ENCODE data around the gene OR6Y1. TPM values are rescaled to one million over a fixed set of nuclear protein-coding genes. Genes with fewer than 3 reads are reported as not detected.

OR6Y1 gene
- total RNA-seq, 1 experiment from 2014 or later, result not detected

GRCh38 chr1:158579733-158580132 is 25.5 kb upstream of the OR6Y1 start, which contains the start of gene OR10X1:
OR10X1 (minus strand) TSS chr1:158579899; CDS start chr1:158579899, 0 bp downstream.
- intact Hi-C loops (cut with micrococcal nuclease; ENCODE audit: unreplicated experiment), result no loop called here
- Mint-ChIP-seq H3K9me3 (ENCODE audit: low read depth, unreplicated experiment) (no peaks in the 10 kb centered on the region), H3K36me3 (ENCODE audit: insufficient read depth, unreplicated experiment) (no peaks in the 10 kb centered on the region), H3K4me1 (ENCODE audit: low read depth, unreplicated experiment) (no peaks in the 10 kb centered on the region), H3K27ac (ENCODE audit: unreplicated experiment) (no peak within 1 kb of the TSS), H3K4me3 (ENCODE audit: low read depth, unreplicated experiment) (no peak within 1 kb of the TSS), H3K27me3 (ENCODE audit: unreplicated experiment) (no peaks in the 10 kb centered on the region)
- BruUV-seq (replicated peaks), result no TSS peak
- no peak for DNase-seq
- no peak for TF ChIP-seq CTCF (IDR thresholded peaks at IDR 0.05; ENCODE audit: unreplicated experiment)
- CTCF ChIA-PET, result no interaction called here

GRCh38 chr1:158577561-158577960 is 23.4 kb upstream of the OR6Y1 start:
- CTCF ChIA-PET, result no interaction called here
- no TSS peak for BruUV-seq (replicated peaks)
- no peak for TF ChIP-seq CTCF (IDR thresholded peaks at IDR 0.05; ENCODE audit: unreplicated experiment)
- no peak overlapping the region for H3K27ac Mint-ChIP-seq (ENCODE audit: unreplicated experiment)
- no peaks in the 10 kb centered on the region for H3K36me3 Mint-ChIP-seq (ENCODE audit: insufficient read depth, unreplicated experiment)
- DNase-seq, result no peak
- intact Hi-C loops (cut with micrococcal nuclease; ENCODE audit: unreplicated experiment), result no loop called here
- no peaks in the 10 kb centered on the region for H3K27me3 Mint-ChIP-seq (ENCODE audit: unreplicated experiment)
- H3K4me3 Mint-ChIP-seq (ENCODE audit: low read depth, unreplicated experiment), result no peak overlapping the region
- H3K9me3 Mint-ChIP-seq (ENCODE audit: low read depth, unreplicated experiment), result no peaks in the 10 kb centered on the region
- H3K4me1 Mint-ChIP-seq (ENCODE audit: low read depth, unreplicated experiment), result no peaks in the 10 kb centered on the region

- H3K36me3 Mint-ChIP-seq (ENCODE audit: insufficient read depth, unreplicated experiment), result no peaks in the 10 kb centered on the region
- H3K9me3 Mint-ChIP-seq (ENCODE audit: low read depth, unreplicated experiment), result no peaks in the 10 kb centered on the region
- intact Hi-C loops (cut with micrococcal nuclease; ENCODE audit: unreplicated experiment), result no loop called here
- DNase-seq, result no peak
- TF ChIP-seq CTCF (IDR thresholded peaks at IDR 0.05; ENCODE audit: unreplicated experiment), result no peak
- H3K4me3 Mint-ChIP-seq (ENCODE audit: low read depth, unreplicated experiment), result no peak overlapping the region
- no peaks in the 10 kb centered on the region for H3K4me1 Mint-ChIP-seq (ENCODE audit: low read depth, unreplicated experiment)
- no TSS peak for BruUV-seq (replicated peaks)
- CTCF ChIA-PET, result no interaction called here
- peaks cover 29% of the 10 kb centered on the region for H3K27me3 Mint-ChIP-seq (ENCODE audit: unreplicated experiment)
- no peak overlapping the region for H3K27ac Mint-ChIP-seq (ENCODE audit: unreplicated experiment)
Measured at GRCh38 chr1:158572226-158572625, 18.0 kb upstream of the OR6Y1 start.

DNA sequence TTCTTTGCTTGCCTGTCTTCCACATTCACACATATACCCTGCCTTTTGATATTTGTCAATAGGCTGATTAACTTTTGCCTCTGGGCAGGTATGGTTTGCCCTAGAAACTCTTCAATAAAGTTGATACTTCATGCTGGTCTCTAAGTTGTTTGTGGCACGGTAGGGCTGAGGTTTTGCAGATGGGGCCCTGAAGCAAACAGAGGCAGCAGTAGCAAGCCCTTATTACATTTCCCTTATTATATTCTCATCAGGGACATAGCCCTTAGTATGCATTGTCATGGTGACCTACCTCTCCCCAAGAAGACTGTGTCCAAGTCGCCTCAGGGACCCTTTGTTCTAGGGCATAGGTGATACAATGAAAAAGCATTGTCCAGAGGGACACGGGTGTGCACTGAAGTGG is 16.3 kb upstream of the OR6Y1 start, which contains the start of gene OR6P1:
OR6P1 (minus strand) TSS at position 101 of the 400 bp plus-strand sequence. CDS start 6,976 bp downstream, outside the sequence.
- DNase-seq, result no peak
- no peaks in the 10 kb centered on the region for H3K9me3 Mint-ChIP-seq (ENCODE audit: low read depth, unreplicated experiment)
- H3K27me3 Mint-ChIP-seq (ENCODE audit: unreplicated experiment), result peaks cover 29% of the 10 kb centered on the region
- no peak within 1 kb of the TSS for H3K27ac Mint-ChIP-seq (ENCODE audit: unreplicated experiment)
- H3K4me1 Mint-ChIP-seq (ENCODE audit: low read depth, unreplicated experiment), result no peaks in the 10 kb centered on the region
- intact Hi-C loops (cut with micrococcal nuclease; ENCODE audit: unreplicated experiment), result no loop called here
- H3K36me3 Mint-ChIP-seq (ENCODE audit: insufficient read depth, unreplicated experiment), result no peaks in the 10 kb centered on the region
- BruUV-seq (replicated peaks), result no TSS peak
- CTCF ChIA-PET, result no interaction called here
- no peak for TF ChIP-seq CTCF (IDR thresholded peaks at IDR 0.05; ENCODE audit: unreplicated experiment)
- no peak within 1 kb of the TSS for H3K4me3 Mint-ChIP-seq (ENCODE audit: low read depth, unreplicated experiment)
